Activated CD4-positive, CD25-positive, alpha-beta regulatory T cell (primary cell): ENCODE results near the gene HS1BP3.
A peak's percentile ranks its signal among the peaks of the same experiment; 100 is the strongest.

Experiments
- DNase-seq, 4 experiments: peaks; one replicate each; lab custom pipeline; 2025; lab: John Stamatoyannopoulos, UW

The HS1BP3 gene

DNA sequence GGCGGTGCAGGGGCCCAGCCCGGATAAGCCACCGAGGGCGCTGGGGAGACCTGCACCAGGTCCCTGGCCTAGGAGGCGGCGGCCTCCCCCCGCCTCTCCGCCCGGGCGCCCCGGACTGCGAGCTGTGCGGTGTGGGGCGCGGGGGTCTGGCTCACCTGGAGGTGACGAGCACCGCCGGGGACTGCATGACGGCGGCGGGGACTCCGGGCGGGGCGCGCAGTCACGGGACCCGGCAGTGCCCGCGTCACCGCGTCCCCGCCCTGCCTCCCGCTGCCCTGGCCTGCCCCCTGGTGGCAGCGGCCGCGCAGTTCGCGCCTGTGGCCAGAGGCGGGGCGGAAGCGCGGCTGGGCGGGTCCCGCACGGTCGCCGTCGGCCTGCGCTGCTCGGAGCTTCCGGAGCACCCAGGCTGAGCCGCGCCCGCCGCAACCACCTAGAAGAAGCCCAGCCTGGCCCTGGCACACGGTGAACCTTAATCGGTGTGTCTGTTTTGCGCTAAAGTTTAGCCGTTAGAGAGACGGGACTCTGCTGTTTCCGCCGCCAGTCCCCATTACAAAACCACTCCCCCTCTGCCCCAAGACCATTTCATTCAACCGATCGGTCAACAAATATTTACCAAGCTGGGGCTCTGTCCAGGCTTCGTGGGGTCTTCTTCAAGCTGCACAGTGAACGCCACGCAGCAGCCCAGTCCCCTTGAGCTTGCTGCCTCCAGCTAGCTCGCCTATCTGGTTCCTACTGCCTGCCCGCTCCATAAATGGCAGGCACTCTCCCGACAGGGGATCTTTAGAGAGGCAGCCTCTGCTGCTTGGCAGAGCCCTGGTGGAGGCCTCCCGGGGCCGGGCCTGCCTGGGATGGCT, at the start of gene HS1BP3:
Gene HS1BP3 (minus strand): TSS at position 222 of the 854 bp plus-strand sequence. CDS start 35 bp downstream, at position 187.
- DNase-seq = peak; percentile 67 to 90 (median 84)

DNA sequence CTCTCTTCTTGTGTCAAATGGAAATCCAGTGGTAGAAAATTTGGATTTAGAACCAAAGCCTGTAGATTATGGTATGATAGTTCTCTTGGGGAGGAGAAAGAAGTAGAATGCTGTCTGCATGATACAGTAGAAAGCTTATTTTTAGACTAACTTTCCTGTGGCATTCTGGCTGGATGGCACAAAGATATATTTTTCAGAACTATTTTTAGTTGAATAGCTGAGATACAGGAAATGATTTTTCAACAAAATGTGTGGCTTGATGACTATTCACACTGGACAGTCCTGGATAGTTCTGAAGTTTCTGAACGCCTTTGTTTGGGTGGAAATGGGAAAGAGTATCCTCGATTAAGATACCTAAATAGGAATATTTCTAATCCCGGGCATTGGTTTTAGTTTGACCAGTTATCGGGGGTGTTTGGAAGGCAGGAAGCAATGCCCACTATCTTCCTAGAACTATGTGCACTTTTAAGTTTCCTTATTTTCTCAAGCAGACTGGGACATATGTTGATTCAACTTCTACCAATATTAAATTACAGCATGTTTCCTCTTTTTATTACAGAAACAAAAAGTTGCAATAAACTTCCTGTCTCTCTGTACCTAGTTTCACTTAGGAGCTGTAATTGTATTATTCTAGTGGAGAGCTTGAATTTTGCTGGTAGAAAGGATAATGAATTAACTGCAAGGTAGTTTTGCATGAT, 48.2 kb upstream of the HS1BP3 start:
- no peak for DNase-seq

- no peak for DNase-seq
These were observed 46.5 kb upstream of the HS1BP3 start for GRCh38 chr2:20697322-20697934.

DNA sequence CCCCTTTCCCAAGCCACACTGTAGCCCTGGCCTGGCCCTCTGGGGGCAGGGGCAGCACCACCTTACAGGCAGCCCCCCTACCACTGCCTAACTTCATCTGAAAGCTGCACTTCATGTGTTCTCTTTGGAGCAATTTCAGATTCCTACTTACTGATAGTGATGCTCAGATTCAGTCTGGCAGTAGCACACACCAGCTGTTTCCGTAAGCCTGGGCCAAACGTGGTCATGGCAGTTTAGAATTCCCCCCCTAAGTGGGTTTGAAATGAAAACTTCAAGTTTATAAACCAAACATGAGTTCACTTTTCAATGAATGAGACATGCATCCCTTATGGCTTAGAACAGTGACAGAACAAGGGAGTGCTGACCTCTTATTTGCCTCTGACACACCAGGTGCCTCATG, 45.5 kb upstream of the HS1BP3 start:
- no peak for DNase-seq

DNA sequence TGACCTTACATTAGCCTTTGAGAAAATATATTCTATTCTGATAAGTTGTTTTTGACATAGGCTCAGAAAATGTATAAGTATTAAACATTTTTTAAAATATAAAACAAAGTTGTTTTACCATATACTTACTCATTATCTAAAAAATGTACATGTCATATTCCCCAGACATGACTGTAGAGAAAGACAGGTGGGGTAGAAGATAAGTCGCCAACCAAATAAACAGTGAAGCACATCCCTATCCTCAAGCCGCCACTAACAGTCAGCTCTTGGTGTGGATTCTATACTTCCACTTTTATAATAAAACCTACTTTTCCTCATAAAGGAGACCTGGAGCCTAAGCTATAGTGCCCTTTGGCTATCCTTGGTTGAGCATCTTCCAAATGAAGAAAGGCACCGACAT, 42.4 kb upstream of the HS1BP3 start:
- DNase-seq = no peak

DNA sequence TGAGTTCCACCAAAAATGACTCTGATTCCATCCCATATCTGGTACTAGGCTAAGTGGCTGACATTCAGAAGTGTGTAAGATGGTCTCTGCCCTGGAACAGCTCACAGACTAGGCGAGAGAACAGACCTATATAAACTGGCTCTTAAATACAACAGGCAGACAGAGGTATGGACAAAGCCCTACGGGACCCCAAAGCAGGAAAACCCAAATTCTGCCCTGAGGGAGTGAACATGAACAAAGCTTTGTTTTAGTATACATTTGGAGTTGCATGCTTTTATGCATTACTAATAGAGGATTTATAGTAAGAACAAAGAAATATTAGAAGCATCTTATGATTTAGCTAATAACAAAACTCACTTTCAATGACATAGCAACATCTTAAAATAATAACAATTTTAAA, 41.2 kb upstream of the HS1BP3 start:
- DNase-seq = no peak

DNA sequence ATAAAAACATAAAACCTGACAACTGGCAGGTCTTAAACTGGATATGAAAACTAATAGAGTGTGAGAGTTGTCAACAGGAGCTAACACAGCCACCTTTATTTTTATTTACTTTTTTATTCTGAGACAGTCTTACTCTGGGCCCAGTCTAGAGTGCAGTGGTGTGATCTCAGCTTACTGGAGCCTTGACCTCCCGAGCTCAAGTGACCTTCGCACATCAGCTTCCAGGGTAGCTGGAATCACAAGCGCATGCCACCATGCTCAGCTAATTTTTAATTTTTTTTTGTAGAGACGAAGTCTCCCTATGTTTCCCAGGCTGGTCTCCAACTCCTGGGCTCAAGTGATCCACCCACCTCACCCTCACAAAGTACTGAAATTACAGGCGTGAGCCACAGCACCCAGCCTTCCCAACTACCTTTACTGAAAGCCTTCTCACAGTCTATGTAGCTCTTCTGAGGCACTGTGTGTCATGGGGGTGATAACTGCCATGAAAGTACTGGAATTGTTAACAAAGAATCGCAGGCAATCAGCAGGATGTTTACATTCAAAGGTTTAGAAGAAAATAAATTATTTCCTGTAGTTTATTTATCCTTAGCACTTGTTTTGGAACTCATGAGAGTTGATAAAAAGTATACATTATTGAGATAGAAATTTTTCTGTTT, 40.3 kb upstream of the HS1BP3 start:
- DNase-seq = no peak

DNA sequence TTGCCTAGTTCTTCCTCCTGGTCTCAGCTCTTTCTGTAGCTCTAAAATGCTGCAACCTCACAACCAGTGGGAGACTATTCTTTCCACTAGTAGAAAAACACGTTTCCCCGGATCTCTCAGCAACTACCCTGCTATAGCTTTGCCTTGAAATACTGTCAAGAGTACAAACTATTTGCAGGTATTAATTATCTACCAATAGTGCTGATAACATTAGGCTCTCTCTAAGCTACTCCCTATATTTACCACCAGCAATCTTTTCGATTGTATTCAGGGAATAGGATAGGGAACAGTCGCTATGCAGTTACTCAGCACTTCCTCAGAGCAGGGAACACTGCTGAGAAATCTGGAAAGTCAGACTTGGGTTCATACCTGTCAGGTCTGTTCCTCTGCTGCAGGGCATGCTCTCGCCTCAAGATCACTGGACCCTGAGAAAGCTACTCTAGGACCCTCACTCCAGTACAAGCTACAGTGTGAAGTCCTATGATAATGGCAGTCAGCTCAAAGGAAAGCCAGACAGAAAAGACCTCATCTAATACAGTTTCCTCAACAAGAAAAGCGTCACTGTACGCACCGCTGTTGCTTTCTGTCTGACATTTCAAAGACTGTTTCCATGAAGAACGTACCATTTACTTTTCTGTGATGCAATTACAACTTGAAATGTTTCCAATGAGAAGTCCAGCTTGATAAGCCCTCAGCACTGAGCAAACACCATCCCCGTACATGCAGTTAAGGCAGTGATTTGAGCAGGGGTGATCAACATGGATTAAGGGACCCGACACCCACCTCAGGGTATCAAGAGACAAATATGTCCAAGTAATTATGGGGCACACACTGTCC, 38.7 kb upstream of the HS1BP3 start:
- no peak for DNase-seq

- DNase-seq = no peak
These were observed 36.4 kb upstream of the HS1BP3 start for GRCh38 chr2:20687260-20687832.

- DNase-seq = no peak
These were observed 33.7 kb upstream of the HS1BP3 start for GRCh38 chr2:20684581-20685063.

DNA sequence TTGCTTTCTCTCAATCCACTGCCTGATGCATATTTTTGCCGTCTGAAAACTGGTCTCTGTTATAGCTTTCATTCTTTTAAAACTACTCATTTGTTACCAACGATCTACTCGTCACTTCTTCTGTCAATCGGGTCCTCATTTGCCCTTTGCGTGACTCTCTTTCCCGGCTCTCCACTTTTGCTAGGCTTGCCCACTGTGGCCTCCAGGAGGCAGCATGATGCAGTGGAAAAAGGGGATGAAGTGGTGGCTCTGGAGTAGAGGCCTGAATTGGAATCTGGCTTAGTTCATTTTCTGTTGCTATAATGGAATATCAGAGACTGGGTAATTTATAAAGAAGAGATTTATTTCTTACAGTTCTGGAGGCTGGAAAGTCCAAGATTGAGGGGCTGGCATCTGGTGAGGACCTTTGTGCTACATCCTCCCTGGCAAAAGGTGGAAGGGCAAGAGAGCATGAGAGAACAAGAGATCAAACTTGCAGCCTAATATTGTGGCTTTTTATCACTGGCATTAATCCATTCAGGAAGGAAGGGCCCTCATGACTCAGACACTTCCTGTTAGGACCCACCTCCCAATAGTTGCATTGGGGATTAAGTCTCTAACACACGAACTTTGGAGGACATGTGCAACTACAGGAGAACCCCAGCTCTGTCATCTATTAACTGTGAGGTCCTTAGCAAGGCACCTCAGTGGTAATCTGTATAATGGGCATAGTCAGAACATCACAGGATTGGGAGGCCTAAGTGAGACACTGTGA, 31.4 kb upstream of the HS1BP3 start:
- no peak for DNase-seq

DNA sequence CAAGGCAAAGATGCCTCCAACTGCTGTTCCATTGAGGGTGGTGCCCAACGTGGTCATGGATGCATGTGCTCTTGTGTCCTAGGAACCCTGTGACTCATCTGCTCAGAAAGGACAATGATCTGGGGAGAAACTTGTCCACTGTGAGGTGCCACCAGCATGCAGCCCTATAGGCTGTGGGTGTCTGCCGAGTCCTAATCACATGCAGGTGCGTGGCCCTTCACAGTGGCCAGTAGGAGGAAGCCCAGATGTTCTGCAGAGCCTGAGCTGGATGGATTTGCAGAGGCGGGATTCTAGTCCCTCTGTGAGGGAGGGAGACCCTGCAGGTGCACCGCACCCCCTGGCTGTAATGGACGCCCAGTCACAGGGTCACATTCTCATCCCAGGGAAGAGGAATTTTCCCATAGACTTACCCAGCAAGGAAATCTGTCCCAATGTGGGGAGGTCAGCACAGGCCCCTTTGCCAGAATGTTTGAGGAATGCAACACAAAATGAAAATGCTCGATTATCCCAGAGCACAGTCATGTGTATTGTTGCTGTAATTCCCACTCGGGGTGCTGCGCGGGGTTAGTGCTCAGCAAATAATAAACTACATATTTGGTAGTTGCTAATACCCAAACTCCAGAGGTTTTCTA, 30.0 kb upstream of the HS1BP3 start:
- no peak for DNase-seq

DNA sequence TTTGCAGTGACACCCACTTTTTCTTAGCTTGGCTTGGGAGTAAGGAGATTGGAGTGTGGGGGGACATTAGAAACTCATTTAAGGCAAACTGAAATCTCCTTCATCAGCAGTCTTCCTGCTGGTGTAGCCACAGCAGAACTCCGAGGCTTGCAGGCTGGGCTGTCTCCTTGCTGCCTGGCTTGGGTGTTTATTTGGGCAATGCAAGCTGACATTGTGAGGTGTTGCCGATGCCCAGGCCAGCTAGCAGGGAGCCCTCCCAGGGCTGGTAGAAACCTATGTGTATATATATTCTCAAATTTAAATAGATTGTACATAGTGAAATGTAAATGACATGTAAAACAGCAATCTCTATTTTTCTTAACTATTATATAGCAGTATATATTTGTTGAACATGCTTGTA, 27.9 kb upstream of the HS1BP3 start:
- no peak for DNase-seq

- DNase-seq = no peak
These were observed 27.1 kb upstream of the HS1BP3 start for GRCh38 chr2:20678086-20678395.

DNA sequence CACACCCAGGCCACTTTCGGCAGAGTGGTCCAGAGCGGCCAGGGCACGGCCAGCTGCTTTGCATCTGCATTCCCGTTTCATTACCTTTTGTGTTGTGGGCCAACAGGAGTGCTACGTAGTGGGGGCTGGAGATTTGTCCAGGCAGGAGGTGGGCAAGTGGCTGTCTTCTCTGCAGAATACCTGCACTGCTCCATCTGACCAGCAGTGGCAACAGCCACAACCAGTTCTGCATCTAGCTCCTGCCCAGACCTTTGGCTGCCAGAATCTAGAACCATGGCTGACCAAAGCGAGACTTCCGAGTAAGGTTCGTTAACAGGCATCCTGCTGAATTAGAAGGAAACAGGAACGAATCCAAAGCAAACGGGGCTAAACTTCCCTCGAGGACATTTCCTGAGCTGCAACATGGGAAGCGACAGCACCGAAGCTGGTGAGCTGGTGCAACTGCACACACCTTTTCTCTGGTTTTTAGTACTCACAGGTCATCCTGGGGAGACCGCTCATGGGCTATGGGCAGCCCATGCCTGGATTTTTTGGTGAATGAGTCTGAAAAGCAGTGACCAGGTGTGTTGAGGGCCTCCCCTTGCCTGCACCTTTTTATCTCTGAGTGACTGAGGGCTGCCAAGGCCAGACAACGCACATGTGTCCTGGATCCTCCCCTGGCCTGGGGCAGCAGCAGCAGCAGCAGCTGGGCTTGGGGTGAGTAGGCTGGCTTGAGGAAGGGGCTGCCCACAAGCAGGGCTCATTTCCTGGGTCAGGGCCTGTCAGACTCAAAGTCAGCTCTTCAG, 26.6 kb upstream of the HS1BP3 start:
- no peak for DNase-seq

DNA sequence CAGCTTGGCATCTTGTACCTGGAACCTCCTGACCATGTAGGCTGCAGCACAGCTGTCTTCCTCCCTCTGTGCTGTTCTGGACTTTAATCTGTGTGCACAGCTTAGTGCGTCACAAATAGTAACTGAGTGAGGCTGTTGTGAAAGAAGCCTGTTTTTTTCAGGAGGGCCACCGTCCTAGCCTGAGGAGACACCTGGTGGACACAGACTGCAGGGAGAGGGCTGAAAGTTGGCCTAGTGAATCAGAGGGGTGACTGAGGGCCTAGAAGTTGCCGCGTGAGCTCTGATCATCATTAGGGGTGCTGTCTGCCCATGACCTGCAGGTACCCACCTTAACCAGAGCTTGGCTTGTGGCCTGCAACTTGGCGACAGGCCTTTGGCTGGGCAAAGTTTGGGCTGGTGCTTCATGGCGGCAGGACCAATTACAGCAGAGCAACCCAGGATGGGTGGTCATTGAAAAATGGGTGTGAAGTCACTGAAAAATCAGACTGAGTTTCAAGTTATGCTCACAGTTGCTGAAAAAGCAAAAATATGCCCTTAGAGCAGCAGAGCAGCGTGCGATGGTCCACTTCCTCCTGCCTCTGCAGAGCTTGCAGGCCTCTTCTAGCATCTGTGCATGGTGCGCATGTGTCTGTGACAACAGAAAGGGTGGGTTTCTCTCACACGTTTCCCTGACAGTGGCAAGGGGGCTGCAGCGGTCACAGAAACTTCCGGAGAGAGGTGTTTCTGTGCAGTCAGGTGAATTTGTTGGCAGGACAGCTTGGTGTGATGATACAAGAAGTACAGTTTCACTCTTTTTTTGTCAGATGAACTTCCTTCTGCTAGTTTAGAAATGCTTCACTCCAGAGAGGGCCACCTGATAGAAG, 25.7 kb upstream of the HS1BP3 start:
- no peak for DNase-seq

DNA sequence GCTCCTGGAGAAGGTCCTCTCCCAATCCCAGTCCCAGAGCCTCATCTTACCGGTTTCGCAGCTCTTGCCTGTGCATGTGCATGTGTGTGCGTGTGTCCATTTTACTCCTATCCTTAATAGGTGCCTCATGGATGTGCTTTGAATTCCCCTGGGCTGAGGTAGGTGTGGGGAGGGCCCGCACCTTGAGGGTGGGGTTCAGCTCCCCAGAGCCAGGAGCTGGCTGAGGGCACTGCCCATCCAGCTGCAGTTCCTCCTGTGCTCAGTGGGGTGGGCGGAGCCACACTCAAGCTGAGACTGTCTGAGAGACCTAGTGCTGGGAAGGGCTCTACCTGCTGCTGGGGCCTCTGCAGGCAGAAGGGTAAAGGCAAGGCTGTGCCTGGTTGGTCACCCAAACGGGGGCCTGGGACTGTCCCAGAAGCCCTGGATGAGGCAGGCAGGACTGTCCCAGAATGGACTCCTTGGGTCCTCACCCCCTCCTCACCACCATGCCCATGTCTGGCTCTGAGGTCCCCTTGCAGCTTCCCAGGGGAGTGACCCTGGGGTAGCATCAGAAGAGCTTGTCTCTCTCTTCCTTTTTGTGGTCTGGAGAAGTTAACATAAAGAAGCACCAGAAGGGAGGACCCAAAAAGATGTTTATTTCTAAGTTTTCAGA, 24.9 kb upstream of the HS1BP3 start:
- no peak for DNase-seq
